Stimulated activated CD8-positive, alpha-beta memory T cell treated with anti-CD3 and anti-CD28 coated beads, Interleukin-7, amount 100 ng/mL, for 48 hours (primary cell): ENCODE measurements around the gene STK32B.

Source experiments
- DNase-seq, 2 donors: peaks; one replicate each; pipeline ENCODE4 v3.0.0-alpha.2; 2020; ENCODE audit warnings: low read depth in 1 of 2; ENCODE audit errors: extremely low read depth in 1 of 2

The STK32B gene

DNA sequence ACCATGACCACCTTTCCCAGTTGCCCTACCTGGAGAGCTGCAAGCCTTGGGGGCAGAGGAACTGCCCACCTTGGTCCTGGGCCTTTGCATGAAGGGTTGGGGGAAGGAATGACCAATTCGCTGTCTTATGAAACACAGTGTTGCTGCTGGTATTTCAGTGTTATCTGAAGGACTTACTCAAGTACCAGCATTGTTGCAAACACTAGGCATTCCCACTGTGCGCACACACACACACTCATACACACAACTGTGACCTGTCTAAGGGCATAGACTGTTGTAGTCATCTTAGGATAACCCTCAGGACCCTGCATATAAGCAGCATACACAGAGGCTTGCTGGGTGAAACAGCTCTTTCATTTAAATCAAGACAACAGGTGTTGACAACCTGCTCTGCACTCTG is 446.2 kb downstream of the STK32B start:
- DNase-seq, result no peak

DNA sequence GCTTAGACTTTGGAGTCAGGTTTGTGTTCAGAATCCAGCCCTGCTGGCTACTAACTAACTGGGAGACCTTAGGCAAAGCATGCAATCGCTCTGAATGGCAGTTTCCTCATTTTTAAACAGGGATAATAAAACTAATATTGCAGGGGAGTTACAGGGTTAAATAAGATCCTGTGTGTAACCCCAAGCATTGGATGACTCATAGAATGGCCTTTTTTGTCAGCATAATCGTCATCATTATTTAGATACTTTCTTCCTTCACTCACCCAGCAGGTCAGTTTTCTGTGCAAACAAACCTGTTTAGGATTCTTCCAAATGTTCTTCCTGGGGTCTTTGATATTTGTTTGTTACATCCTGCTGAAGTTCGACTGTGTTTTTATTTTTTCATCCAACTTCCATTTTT is 448.9 kb downstream of the STK32B start:
- no peak for DNase-seq

DNA sequence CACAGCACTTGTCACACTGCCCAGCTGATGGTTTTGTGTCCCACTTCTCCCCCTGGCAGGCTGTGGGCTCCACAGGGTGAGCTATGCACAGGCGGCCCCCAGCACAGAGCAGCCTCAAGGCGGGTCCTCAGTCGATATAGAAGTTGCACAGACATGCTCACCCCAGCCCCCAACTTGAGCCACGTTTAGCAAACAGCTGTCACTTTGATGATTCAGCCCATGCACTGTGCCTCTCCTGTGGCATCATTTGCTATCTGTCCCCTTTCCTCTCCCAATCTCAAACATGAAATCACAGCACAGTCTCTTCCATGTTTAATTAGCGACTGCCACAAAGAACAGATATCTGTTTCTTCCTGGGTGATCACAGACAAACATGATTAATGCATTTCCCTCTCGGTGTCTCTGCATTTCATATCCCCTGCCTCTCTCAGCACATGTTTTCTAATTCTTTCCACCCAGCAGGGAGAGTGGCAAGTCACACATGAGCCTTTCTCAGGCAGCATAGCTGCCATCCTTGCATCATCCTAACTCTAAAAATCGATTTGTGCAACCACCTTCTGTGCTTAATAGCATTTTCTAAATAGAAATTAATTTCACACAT is 452.2 kb downstream of the STK32B start:
- no peak for DNase-seq

DNA sequence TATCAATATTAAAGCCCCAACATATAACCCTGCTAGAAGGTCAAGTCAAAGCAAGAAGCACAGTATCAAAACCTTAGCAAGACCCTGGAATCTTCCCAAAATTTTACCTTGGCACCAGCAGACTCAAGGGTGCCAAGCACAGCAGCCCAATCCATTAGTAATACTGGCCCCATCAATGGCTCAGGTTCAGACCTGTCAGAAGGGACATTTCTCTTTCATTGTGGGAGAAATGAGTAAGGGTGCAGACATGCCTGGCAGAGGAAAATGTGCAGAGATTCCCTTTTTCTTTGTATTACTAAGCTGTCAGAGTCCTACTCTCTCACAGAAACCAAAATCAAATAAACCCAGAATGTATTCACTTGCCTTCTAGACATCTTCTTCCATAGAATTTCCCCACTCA is 453.2 kb downstream of the STK32B start:
- DNase-seq, result no peak

DNA sequence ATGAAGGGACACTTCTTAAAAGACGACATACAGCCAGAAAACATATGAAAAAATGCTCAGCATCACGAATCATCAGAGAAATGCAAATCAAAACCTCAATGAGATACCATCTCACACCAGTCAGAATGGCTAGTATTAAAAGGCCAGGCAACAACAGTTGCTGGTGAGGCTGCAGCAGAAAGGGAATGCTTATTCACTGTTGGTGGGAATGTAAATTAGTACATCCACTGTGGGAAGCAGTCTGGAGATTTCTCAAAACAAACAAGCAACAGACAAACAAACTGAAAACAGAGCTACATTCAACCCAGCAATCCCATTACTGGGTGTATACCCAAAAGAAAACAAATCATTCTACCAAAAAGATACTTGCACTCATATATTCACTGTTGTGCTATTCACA is 459.2 kb downstream of the STK32B start:
- DNase-seq, result no peak

DNA sequence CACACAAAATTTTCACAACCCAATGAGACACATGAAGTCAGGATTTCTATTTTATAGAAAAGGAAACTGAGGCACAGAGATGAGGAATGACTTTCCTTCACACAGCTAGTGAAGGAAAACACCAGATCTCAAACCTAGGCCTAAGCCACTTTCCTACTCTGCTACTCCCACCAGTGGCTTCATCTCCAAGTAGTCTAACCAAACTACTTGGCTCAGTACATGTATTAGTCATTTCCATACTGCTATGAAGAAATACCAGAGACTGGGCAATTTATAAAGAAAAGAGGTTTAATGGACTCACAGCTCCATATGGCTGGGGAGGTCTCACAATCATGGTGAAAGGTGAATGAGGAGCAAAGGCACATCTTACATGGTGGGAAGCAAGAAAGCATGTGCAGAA is 460.5 kb downstream of the STK32B start:
- DNase-seq, result no peak

DNA sequence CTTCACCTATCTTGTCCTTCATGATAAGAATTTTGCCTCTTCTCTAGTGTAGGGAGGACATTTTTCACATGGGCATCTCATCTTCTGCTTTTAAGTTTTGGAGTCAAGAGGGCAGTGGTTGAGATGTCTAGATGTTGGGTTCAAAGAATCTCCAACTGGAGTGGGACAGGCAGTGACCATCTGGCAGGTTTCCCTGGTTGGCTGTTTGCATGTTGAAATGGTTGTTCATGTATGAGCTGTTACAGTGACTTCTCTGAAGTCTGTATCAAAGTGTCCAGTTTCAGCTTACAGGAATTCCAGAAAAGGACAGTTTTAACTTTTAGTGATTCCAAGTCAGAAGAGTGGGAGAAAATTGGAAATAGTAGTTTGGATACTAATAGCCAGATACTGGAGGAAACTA is 464.4 kb downstream of the STK32B start:
- DNase-seq, result no peak

DNA sequence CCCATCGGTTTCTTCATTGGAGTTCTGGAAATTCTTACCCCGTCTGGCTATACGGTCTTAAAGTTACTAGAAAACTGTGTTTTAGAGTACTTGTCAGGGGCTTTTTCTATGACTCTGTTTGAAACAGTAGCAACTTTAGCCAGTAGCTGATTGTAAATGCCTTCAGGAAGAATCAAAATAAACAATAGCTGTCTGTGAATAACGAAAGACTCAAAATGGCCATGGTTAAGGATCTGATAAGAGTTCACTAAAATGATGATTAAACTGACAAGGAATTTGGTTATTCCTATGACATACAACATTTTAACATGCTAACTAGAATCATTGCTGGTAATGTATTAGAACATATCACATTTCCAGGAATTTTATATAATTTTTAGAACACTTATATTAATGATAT is 466.1 kb downstream of the STK32B start:
- DNase-seq, result no peak

DNA sequence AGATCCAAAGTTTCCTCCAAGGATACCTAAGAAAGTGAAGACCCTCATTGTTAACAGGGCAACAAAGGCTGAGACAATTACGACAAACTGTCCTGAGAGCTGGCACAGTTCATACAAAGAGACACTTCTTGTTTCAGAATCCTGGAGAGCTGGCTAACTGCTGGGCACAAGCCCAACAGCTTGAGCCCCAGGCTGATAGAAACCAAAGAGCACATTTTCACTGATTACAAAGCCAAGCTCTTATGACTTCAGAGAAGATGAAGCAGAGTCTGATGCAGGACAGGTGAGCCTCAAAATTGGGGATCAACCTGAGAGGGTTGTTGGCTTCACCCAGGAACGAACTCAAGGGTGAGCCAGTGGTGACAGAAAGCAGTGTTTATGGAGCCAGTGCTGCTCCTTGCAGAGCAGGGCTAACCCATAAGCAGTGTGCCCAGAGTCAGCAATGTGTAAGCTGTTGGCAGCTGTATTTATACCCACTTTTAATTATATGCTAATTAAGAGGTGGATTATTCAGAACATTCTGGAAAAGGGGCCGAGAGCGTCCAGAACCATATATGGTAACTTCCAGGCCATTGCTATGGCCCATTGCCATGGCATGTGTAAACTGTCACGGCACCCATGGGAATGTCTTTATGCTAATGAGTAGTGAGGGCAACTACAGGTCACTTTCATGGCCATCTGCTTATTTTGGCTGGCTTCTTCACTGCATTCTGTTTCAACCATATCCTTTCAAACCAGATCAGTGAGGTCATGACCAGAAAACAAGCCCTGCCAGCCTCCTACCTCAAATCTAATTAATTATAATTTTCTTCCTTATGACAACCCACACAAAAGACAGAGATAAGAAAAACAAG is 473.4 kb downstream of the STK32B start:
- no peak for DNase-seq

DNA sequence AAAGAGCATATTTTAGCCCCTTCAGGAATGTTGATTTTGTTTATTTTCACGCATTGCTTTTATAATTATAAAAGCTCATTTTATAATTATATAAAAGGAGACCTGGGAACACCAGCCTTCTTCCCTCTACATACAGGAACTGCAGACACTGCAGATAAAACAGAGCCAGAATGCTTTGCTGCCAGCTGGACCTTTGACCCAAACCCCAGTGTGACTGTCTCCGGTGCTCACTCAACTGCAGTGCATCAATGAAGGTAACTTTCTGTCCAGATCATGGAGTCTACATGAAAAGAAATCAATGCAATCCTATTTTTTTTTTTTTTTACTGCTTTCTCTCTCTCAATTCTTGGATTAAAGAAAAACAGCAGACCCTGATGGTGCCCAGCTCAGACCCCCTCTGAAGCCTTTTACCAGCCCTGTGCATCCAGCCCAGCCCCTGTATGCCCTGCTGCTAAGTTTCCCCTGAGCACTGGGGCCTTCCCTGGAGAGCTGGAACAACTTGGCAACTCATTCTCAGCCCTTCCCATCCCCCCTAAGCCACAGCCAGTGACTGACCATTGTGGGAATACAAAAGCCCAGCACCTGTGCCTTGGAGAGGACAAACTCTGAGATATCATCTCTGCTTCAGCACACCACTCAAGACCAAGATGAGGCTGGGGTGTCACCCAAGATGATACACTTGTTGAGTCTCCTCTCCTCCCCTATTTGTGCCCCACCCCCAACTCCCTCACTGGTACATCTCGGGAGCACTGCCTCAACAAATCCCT is 475.0 kb downstream of the STK32B start:
- DNase-seq, result no peak

DNA sequence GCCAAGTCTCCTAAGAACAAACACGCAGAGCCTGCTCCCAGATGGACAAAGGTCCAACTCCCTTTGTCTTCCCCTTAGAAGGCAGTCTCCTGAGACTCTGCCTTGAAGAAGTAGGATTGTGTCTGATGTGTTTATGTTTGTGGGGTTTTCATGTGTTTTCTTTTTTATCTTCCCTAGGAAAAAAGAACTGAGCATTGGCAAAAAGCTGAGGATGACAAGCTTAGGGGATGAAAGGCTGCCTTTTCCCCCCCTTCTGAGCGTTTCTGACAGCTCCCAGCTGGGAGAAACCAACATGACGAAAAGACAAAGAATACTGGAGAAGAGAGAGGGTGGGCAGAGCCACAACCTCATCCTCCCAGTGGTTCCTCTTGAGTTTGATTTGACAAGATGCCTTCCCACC is 475.9 kb downstream of the STK32B start:
- no peak for DNase-seq

DNA sequence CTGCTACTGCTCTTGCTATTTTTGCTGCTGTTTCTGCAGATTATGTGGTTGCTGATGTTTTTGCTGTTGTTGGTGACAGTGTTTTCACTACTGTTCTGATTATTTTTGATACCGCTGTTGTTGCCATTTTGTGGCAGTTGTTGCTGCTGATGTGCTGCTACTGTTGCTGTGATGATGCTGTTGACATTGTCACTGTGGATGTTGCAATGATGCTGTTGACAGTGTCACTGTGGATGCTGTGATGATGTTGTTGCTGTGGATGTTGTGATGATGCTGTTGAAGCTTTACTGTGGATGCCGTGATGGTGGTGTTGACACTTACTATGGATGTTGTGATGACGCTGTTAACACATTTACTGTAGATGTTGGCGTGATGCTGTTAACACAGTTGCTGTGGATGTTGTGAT is 476.8 kb downstream of the STK32B start:
- DNase-seq, result no peak

DNA sequence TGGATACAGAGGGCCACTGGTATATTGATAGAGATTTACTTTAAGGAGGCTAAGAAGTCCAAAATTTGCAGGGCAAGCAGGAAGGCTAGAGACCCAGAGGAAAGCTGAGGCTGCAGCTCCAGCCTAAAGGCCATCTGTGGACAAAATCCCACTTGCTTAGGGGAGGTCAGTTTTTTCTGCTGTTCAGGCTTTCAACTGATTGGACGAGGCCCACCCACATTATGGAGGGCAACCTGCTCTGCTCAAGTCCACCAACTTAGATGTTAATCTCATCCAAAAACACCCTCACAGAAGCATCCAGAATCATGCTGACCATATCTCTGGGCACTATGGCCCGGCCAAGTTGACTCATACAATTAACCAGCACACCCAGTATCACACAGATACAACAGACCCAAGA is 480.8 kb downstream of the STK32B start:
- DNase-seq, result no peak

DNA sequence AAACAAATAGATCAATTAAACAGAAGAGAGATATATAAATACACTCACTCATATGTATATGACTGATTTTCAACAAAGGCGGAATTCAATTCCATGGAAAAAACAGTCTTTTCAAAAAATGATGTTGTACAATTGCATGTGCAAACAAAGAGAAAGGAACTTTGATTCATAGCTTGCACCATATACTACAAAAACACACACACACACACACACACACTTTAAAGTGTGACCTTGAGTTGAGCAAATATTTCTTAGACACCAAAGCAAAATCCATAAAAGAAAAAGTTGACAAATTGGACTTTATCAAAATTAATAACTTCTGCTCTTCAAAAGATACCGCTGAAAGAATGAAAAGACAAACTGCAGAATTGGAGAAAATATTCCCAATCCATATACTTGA is 488.3 kb downstream of the STK32B start:
- DNase-seq, result no peak

DNA sequence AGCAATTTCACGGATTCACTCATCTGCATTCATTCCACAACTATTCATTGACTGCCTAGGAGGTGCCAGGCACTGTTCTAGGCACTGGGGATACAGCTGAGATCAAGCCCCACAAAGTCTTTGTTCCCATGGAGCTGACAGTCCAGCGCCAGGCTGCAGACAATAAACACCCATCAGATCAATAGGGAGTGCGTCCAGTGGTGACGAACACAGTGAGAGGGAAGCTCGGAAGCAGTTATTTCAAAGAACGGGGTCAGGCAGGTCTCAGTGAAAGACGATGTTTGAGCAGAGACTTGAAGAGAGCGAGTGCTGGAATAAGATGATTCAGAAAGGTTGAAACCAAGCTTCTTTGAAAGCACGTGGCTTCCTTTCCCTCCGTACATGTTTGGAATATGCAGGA is 489.9 kb downstream of the STK32B start:
- no peak for DNase-seq

DNA sequence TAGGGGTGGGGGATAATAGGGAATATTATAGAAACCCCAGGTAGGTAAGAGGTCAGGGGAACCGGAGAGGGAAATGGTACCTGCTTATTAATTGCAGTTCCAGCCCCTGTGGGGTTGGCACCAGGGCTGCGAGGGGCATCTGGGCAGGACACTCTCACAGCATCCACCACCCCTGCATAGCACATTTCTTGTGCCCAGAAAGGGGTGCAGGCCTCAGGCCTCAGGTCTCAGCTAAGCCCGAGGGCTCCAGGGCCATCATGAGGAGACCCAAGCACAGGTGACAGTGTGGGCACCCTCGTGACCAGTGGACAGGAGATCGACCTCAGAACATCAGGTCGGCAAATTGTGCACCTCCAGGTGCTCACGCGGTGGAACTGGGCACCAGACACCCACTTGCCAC is 492.4 kb downstream of the STK32B start:
- DNase-seq, result no peak

DNA sequence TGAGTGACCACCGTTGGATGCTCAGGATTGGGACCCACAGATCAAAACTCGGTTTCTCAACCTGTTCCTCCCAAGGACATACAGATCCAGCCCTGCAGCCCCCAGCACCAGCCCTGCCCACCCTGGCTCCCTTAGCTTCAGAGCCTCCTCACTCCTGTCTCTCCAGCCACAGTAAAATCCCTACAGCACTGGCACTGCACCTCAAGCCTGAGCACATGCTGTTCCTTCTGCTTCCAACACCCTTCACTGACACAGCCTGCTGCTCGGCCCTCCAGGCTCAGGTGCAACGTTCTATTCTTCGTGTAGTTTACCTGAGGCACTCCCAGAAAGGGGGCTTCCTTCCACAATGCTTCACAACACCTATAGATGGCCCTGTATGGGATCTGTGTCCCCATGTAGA is 493.5 kb downstream of the STK32B start:
- no peak for DNase-seq

DNA sequence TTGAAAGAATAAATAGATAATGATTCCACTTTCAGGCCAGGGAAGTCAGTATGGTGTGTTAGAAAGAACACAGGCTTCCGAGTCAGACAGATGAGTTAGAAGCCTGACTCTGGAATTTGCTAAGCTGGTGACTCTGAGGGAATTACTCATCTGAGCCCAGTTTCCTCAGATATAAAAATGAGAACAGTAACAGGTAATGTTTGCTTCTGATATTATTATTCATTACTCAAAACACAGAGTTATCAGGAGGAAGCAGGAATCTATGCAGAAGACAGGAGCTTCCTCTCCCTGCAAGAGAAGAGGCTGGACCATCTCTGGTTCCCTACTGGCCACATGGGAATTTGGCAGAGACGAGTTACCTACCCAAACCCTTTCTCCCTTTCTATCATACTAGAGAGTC is 494.0 kb downstream of the STK32B start:
- DNase-seq, result no peak

DNA sequence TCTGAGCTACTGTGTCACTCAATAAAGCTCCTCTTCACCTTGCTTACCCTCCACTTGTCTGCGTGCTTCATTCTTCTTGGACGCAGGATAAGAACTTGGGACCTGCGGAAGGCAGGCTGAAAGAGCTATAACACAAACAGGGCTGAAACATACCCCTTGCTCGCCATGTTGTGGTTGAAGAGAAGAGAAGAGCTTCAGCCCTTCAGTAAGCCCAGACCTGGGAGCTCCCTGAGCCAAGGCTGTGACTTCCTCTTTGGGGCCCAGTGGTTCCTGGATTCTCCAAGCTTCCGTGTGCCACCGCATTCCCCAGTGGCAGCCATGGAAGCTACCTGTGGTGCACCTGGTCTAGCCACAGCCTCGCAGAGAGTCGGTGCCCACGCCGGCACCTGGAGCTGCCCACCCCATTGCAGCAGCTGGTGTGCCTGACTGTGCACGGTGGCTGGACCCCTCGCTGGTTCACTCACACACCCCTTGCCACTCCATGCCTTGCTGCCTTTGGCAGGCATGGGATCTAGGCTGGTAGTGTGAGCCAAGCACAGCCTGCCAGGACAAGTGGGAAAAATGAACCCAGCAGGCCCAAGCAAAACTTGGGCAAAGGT is 496.5 kb downstream of the STK32B start:
- DNase-seq, result no peak
